D721Med (cell line): ENCODE results near the gene MAPRE2.
A peak's percentile ranks its signal among the peaks of the same experiment; 100 is the strongest.

Source experiments
- DNase-seq: peaks from one replicate; pipeline ENCODE4 v3.0.0; 2011; ENCODE audit warnings: low spot score; ENCODE audit not compliant: insufficient read length
- FAIRE-seq: peaks from 2 replicates; lab custom pipeline; 2011; peaks lifted over from hg19 to GRCh38; lab: Jason Lieb, UNC
- TF ChIP-seq, protein P1 (sequence below): IDR thresholded peaks from 2 replicates; pipeline ENCODE4 v1.5.1; 2012; ENCODE audit warnings: mild to moderate bottlenecking, control low read depth; ENCODE audit not compliant: insufficient read depth; ENCODE audit errors: missing control alignments

MAPRE2 gene

DNA sequence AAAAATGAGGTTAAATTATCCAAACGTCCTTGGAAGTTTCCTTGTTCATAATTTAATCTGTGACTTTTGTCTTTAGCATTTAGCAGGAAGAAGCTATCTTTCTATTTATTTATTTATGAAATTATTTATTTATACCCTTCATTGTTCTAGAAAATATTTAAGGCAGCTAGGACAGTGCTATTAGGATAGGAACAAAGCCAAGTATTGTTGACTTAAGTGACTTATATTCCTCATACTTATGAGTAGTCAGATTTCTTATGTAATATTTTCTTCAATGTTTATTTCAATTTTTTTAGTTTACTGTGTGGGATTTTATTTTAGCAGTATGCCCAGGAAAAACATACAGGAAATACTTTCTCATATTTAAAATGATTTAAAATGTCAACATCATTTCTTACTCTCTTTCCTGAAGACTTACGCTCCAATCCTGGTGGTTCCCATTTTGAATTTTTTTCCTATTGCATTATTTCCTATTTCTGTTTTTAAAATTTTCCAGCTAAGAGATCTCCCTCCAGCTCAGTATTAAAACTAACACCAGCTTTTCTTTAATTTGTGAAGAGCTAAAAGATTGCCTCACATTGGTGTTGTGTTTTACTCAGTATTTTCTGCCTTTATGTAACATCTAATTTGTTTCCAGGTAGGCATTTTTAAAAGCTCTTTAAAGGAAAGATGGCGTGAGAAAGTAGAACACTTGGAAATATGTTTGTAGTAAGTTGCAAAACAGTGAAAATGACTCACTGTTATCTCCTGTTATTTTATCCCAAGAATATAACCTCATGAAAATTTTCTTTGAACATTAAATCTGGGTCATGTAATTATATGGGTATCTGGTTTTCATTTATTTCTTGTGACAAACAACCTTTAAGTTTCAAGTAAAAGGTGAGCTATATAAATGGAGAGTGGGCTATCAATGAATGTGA, 32.2 kb downstream of the MAPRE2 start:
- no peak for DNase-seq
- FAIRE-seq, result no peak
- TF ChIP-seq, protein P1, sequence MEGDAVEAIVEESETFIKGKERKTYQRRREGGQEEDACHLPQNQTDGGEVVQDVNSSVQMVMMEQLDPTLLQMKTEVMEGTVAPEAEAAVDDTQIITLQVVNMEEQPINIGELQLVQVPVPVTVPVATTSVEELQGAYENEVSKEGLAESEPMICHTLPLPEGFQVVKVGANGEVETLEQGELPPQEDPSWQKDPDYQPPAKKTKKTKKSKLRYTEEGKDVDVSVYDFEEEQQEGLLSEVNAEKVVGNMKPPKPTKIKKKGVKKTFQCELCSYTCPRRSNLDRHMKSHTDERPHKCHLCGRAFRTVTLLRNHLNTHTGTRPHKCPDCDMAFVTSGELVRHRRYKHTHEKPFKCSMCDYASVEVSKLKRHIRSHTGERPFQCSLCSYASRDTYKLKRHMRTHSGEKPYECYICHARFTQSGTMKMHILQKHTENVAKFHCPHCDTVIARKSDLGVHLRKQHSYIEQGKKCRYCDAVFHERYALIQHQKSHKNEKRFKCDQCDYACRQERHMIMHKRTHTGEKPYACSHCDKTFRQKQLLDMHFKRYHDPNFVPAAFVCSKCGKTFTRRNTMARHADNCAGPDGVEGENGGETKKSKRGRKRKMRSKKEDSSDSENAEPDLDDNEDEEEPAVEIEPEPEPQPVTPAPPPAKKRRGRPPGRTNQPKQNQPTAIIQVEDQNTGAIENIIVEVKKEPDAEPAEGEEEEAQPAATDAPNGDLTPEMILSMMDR, result no peak

DNA sequence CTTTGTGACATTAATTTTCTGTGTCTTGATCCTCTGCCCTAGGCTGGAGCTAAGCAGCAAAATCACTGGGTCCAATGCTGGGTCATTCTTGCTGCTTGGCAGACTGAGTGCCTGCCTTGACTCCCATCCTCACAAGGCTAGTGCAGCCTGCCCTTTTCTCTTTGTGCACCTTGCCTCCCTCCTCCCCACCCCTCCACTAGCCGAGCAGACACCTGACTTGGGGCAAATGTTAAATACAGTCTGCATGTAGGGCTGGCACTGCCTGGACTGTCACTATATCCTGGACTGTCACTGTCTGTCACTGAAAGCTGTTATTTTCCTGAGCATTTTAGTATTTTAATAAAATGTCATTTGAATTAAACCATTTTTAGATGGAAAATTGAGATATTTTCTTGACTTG, 33.4 kb downstream of the MAPRE2 start:
- no peak for DNase-seq
- no peak for FAIRE-seq
- TF ChIP-seq, protein P1, result no peak

DNA sequence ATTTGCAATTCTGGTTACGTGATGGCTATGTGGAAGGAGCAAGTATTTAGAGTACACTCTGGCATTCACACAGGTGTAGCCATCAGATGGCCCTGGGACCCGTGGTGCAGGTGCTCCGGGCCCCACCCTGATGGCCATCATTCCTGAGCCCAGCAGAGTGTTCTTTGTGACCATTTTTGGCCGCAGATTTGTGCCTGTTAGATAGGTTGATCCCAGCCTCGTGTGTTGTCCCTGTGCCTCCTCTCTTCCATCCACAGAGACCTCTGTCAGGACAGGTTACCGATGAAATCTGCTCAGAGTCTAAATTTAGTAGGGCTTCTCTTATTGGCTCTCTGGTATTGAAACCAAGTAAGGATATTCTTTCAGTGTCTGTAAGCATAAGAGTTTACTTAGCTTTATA, 33.9 kb downstream of the MAPRE2 start:
- FAIRE-seq, result no peak
- DNase-seq, result no peak
- TF ChIP-seq, protein P1, result no peak

DNA sequence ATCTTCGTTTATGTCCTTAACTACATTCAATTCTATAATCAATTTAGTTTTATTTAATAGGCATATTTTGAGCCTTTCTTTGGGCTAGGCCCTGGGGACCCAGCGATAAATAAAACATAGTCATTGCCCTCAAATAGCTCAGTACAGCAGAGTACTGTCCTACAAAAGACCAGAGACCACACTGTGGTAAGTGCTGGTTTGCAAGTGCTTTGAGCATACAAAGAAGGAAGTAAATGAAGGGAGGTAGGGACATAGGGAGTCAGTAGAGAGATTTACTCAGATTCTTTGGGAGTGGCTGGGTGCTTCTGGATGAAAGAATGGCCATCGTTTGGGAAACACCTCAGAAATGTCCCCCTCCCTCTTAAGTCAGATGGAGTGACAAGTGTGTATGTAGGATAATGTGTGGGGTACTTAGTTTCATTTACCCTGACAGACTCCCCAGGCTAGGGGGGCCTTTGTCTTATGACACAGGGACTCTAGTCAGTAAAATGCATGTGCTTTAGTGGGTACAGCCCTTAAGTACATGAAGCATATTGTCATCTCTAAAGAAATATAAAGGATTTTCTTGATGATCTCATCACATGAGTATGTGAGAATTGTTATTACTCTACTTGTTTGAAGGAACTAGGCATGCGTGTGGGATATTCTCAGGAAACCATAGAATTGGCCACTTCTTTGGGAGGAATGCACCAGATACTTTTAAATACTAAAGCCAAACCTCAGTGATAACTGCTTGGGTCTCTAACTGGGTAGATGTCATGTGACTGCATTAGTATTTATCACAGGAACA, 35.1 kb downstream of the MAPRE2 start:
- DNase-seq (no peak), FAIRE-seq (no peak)
- TF ChIP-seq, protein P1, result no peak

DNA sequence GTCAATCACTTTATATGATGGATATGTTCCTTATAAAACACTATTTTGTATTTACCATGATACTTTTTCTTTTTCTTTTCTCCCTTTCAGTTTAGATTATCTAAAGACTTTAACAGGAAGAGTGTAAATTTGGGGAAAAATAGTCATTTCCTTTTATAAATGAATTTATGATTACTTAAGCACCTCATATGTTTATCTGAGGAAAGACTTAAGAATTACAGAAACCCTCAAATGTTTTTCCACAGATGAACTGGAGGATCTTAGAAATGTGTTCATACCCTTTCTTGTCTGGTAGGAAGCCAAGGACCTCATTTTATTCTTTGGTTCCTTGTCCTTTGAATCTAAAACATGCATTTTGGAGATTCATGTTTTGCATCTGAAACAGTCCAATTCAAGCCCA, 36.7 kb downstream of the MAPRE2 start:
- no peak for DNase-seq
- TF ChIP-seq, protein P1, result no peak

DNA sequence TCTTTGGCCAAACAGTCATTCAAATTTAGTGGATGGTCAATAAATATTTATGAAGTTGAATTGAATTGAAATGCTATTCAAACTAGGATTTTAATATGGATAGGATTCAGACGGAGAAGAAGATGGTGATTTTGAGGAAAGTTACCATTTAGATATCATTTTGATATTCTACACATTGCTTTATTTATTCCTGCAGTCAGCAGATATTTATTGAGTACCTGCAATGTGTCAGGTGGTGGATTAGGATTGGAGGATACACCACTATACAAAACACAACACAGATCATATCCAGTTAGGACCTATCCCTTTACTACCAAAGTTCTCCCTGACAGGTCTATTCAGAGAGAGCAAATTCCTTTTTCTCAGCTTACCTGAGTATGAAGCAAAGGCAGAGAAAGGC, 38.8 kb downstream of the MAPRE2 start:
- TF ChIP-seq, protein P1, result no peak
- DNase-seq (no peak), FAIRE-seq (no peak)

More for the DNA sequence above, 36.7 kb downstream of the MAPRE2 start:
- FAIRE-seq, result peak; percentile 25
